DND-41 (cell line): ENCODE measurements around the gene RALGAPA2.

Experiments
- EZH2 ChIP-seq: IDR thresholded peaks from 3 replicates; pipeline ENCODE4 v1.6.1; 2012; ENCODE audit warnings: borderline replicate concordance, low read depth, mild to moderate bottlenecking, moderate library complexity, low read length, inconsistent platforms; ENCODE audit not compliant: severe bottlenecking
- TF ChIP-seq, protein P1 (sequence below): IDR thresholded peaks from 2 replicates; pipeline ENCODE4 v1.5.1; 2012; ENCODE audit warnings: borderline replicate concordance, low read length, moderate library complexity, mild to moderate bottlenecking; ENCODE audit not compliant: poor library complexity, severe bottlenecking; ENCODE audit errors: extremely low read depth

DNA sequence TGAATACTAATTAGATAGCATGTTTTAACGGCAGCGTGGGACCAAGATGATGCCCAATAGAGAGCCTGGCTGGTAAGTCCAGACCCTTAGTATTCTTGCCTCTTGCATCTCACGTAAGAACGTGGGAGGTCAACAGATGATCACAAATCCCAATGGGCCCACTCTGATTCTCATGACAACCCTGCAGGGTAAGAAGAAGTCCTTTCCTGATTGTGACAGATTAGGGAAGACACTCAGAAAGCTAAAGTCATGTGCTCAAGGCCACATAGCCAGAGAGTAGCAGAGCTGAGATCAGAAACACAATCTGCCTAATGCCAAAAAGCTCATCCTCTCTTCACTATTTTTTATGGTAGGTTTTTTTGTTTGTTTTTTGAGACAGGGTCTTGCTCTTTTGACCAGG lies 103.8 kb downstream of the RALGAPA2 start:
- TF ChIP-seq, protein P1, sequence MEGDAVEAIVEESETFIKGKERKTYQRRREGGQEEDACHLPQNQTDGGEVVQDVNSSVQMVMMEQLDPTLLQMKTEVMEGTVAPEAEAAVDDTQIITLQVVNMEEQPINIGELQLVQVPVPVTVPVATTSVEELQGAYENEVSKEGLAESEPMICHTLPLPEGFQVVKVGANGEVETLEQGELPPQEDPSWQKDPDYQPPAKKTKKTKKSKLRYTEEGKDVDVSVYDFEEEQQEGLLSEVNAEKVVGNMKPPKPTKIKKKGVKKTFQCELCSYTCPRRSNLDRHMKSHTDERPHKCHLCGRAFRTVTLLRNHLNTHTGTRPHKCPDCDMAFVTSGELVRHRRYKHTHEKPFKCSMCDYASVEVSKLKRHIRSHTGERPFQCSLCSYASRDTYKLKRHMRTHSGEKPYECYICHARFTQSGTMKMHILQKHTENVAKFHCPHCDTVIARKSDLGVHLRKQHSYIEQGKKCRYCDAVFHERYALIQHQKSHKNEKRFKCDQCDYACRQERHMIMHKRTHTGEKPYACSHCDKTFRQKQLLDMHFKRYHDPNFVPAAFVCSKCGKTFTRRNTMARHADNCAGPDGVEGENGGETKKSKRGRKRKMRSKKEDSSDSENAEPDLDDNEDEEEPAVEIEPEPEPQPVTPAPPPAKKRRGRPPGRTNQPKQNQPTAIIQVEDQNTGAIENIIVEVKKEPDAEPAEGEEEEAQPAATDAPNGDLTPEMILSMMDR = no peak
- TF ChIP-seq EZH2 = no peak
